NCI-H146 treated with DMSO at 0.1 percent for 48 hours (cell line): ENCODE results near the gene INS.
"Not testable (repeated sequence)": the region's sequence is repeated elsewhere in the genome, so short reads cannot be mapped to it uniquely, and the experiment has no call there.

Experiments used
- DNase-seq: peaks from one replicate; lab custom pipeline; 2025; ENCODE audit not compliant: unreplicated experiment; lab: John Stamatoyannopoulos, UW

INS gene

DNA sequence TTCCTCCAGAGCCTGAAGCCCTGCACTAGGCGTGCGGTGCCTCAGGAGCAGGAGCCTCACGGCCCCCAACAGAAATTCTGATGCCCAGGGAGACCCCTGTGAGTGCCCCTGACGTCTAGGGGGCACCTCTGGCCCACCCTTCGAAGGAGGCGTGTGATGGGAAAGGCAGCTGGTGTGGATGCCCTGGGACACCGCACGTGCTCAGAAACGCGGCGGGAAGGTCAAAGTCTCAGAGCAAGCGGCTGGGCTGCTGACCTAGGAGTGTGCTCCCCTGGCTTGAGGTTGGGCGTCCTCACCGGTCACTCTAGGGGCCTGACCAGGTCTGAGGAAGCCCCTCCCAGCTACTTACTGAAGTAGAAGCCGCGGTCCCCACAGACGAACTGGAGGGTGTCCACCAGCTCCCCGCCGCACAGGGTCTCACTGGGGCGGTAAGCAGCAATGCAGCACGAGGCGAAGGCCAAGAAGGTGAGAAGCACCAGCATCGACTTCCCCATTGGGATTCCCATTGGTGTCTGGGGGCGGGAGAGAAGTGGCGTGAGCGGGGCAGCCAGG is 25.9 kb downstream of the INS start:
- DNase-seq: no peak

GRCh38 chr11:2134022-2135010 is 26.7 kb downstream of the INS start:
- no peak for DNase-seq

GRCh38 chr11:2133241-2134021 is 27.6 kb downstream of the INS start:
- no peak for DNase-seq

DNA sequence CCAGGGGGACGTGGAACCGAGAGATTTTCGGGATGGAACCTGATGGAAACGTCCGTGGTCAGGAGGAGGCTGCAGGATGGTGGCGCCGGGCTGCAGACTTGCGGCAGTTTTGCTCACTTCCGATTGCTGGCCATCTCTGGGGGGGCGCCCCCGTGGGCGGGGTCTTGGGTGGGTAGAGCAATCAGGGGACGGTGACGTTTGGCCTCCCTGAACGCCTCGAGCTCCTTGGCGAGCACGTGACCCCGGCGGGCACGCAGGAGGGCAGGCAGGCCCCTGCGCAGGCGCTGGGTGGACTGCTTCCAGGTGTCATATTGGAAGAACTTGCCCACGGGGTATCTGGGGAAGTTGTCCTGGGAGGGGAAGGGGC is 28.2 kb downstream of the INS start:
- no peak for DNase-seq

DNA sequence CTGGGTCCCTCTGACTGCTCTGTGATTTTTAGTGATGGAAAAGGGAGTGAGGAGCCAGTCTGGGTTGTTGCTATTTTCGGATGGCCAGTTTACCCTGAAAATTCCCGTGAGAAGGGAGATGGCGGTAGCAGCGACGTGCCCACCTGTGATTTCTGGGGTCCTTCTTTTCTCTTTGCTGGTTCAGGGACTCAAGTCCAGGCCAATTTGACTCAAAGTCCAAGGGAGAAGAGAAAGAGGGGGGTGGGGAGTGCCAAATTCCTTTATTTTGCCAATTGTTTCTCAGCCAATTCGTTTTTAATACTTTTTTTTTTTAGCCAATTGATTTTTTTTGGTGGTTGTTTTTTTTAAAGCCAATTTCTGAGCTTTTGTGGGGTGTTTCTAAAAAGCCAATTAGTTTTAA is 28.8 kb downstream of the INS start:
- DNase-seq: no peak

DNA sequence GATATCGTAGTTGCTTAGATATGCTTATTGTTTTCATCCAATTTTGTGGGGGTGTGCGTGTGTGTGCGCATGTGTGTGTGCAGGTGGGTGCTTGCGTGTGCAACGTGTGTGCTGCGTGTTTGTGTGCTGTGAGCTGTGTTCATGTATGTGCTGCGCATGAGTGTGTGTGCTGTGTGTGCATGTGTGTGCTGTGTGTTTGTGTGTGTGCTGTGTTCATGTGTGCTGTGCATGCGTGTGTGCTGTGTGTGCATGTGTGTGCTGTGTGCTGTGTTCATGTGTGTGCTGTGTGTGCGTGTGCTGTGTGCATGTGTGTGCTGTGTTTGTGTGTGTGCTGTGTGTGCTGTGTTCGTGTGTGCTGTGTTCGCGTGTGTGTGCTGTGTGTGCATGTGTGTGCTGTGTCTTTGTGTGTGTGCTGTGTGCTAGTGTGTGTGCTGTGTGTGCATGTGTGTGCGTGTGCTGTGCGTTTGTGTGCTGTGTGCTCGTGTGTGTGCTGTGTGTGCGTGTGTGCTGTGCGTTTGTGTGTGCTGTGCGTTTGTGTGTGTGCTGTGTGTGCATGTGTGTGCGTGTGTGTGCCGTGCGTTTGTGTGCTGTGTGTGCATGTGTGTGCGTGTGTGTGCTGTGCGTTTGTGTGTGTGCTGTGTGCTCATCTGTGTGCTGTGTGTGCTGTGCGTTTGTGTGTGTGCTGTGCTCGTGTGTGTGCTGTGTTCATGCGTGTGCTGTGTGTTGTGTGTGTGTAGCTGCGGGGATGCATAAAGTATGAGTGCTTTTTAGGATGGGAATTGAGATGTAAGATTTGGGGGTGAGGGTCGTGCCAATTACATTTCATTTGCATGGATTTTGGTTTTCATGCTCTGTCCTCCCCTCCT is 29.4 kb downstream of the INS start:
- DNase-seq: no peak

DNA sequence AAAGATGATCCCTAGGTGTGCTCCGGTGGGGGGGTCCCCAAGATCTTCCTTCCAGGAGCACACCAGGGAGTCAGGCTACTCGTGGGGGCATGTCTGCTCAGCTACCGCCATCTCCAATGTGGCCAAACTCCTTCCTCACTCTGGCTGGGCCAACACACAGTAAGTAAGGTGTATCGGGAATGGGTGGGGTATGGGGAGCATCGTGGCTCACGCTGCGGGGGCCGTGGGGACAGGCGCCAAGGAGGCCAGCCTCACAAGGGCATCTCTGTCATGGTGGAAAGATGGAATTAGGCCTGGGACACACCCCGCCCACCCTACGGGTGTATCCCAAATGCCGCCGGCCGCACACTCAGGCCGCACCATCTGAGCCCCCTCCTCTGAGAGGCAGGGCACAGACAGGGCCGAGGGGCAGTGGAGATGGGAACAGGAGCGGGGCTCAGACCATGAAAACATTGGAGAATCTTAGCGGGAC is 30.1 kb downstream of the INS start:
- no peak for DNase-seq

DNA sequence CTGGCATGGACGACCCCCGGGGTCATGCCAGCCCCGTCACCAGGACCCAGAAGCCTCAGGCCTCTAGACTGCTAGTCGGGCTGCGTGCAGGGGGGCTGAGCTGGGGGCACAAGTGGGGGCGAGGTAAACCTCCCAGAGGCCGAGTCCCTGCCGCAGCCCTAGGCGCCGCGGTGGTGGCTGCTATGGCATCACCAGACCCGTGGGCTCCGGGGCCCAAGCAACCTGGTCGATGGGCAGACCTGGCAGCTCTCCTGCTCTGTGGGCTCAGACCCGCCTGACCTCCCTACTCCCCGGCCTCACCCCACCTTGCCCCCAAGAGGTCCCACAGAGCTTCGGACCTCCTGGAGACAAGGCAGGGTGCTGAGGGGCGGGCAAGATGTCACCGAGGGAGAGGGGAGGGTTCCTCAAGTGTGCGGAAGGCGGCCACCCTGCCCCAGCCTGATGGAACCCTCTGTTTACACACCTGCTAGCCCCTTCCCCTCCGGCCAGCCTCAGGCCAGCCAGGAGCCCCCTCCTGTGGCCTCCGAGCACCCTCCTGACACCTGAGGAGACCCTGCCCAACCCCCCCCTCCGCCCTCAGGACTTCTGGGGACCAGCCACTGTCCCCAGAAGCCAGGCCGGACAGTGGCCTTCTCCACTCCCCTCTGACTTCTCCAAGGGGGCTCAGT is 31.2 kb downstream of the INS start:
- no peak for DNase-seq

GRCh38 chr11:2129308-2129698 is 31.7 kb downstream of the INS start:
- DNase-seq: no peak

GRCh38 chr11:2128511-2129307 is 32.3 kb downstream of the INS start:
- DNase-seq: no peak

GRCh38 chr11:2128130-2128510 is 32.9 kb downstream of the INS start:
- DNase-seq: no peak

DNA sequence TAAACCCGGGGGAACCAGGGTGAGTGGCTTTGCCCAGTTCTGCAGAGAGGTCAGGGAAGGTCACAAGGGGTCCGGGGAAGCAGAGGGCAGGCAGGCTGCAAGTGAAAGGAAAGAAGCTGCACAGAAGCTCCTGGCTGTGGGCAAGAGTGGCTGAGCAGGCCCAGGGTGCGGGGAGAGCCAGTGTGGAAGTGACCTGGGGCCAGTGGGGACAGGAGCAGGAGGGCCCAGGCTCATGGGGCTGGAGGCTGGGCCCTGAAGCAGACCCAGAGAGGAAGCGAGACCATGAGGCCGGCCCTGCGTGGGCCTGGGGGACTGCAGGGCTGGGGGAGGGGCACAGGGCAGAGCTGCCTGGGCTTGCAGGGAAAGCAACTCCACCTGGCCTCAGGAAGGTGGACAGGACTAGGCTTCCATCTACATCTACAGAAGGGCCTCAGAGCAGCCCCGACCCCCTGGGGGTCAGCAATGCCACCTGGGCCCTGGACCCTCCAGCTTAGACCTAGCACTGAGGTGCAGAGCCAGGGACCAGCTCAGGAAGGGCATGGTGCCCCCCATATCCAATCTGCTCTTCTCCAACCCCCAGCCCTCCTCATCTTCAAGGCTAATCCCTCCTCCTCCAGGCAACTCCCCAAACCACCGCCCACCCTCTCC is 33.4 kb downstream of the INS start:
- DNase-seq: no peak

GRCh38 chr11:2126520-2127085 is 34.4 kb downstream of the INS start:
- DNase-seq: no peak

DNA sequence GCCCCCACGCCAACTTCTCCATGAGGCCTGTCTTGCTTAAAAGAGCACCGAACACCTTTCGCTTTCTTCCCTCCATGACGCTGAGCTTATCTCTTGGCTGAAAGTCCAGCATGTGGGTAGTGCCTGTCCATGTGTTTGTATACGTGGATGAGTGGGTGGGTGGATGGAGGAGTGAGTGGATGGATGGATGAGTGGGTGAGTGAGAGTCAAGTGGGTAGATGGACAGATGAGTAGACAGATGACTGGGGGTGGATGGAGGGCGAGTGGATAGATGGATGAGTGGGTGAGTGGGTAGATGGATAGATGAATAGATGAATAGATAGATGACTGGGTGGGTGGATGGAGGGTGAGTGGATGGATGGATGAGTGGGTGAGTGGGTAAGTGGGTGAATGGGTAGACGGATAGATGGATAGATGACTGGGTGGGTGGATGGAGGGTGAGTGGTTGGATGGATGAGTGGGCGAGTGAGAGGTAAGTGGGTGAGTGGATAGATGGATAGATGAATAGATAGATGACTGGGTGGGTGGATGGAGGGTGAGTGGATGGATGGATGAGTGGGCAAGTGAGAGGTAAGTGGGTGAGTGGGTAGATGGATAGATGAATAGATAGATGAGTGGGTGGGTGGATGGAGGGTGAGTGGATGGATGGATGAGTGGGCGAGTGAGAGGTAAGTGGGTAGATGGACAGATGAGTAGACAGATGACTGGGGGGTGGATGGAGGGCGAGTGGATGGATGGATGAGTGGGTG is 36.1 kb downstream of the INS start:
- DNase-seq: not testable (repeated sequence)

- no peak for DNase-seq
Measured at GRCh38 chr11:2123628-2123960, 37.4 kb downstream of the INS start.

GRCh38 chr11:2122907-2123627 is 37.9 kb downstream of the INS start:
- no peak for DNase-seq

GRCh38 chr11:2122222-2122906 is 38.6 kb downstream of the INS start:
- no peak for DNase-seq
